GM12878 (cell line): ENCODE data around the gene FZD10. TPM values are rescaled to one million over a fixed set of nuclear protein-coding genes. Genes with fewer than 3 reads are reported as not detected.

ENCODE experiments used
- ATAC-seq: fragments of 200-7000 bp; cut with Tn5 transposase; 3 replicates; pipeline ENCODE4 v1.9.1; 2020; ENCODE audit warnings: mild to moderate bottlenecking, moderate library complexity
- BruUV-seq: library from RNA; stranded (reverse); fragments of 400-500 nt; replicated peaks from 2 replicates; lab custom pipeline; 2021; lab: Mats Ljungman, UMichigan
- CTCF ChIA-PET: fragments of 300-600 bp; sonication (Branson Sonifier 250); formaldehyde crosslinking; extraction: SDS; loops from one replicate; lab custom pipeline; 2021; ENCODE audit warnings: inconsistent platforms; lab: Yijun Ruan, JAX
- POLR2A ChIA-PET: fragments of 350-600 bp; formaldehyde crosslinking; extraction: SDS; loops from one replicate; lab custom pipeline; 2021; ENCODE audit warnings: inconsistent platforms; lab: Charles Lee
- RAD21 ChIA-PET: fragments of 300-600 bp; sonication (Branson Sonifier 250); formaldehyde crosslinking; loops from one replicate; lab custom pipeline; 2023; ENCODE audit warnings: antibody characterized with exemption; ENCODE audit not compliant: unreplicated experiment; lab: Charles Lee
- SMC1A ChIA-PET: fragments of 300-600 bp; sonication (Branson Sonifier 250); formaldehyde crosslinking; loops from one replicate; lab custom pipeline; 2023; ENCODE audit not compliant: unreplicated experiment, uncharacterized antibody; lab: Charles Lee
- DNase-seq: peaks from one replicate; pipeline ENCODE4 v3.0.0-alpha.2; 2011; ENCODE audit warnings: low read depth, low spot score
- FAIRE-seq: peaks from 3 replicates; lab custom pipeline; 2011; peaks lifted over from hg19 to GRCh38; lab: Jason Lieb, UNC
- H2AFZ ChIP-seq: 2 replicates; pipeline ENCODE4 v1.6.0; 2011; ENCODE audit warnings: low read depth, low read length, control low read depth; ENCODE audit not compliant: control insufficient read depth
- H3K27ac ChIP-seq: 2 replicates; pipeline ENCODE4 v1.5.1; 2011; ENCODE audit warnings: control low read depth; ENCODE audit not compliant: control insufficient read depth, insufficient read depth
- H3K27me3 ChIP-seq, 2 experiments: replicated peaks in 1 of 2; 2 replicates each; pipeline versions ENCODE4 v1.6.0 to v1.6.1; 2011; ENCODE audit warnings: low read length in 1 of 2; ENCODE audit not compliant: control insufficient read depth in 2 of 2, insufficient read depth in 2 of 2
- H3K36me3 ChIP-seq, 2 experiments: 2 replicates each; pipeline ENCODE4 v1.5.1; 2011; ENCODE audit warnings: low read length in 1 of 2; ENCODE audit not compliant: control insufficient read depth in 2 of 2, insufficient read depth in 2 of 2
- H3K4me1 ChIP-seq: 2 replicates; pipeline ENCODE4 v1.6.1; 2011; ENCODE audit warnings: mild to moderate bottlenecking, low read length, moderate library complexity, mixed read lengths; ENCODE audit not compliant: control insufficient read depth, insufficient read depth
- H3K4me2 ChIP-seq: 2 replicates; pipeline ENCODE4 v1.6.0; 2011; ENCODE audit warnings: control low read depth; ENCODE audit not compliant: control insufficient read depth, insufficient read depth
- H3K4me3 ChIP-seq: fragments of 200-600 bp; sonication (generic); 2 replicates; pipeline ENCODE4 v1.5.1; 2016
- H3K79me2 ChIP-seq: 2 replicates; pipeline ENCODE4 v1.6.0; 2011; ENCODE audit warnings: low read length; ENCODE audit not compliant: control insufficient read depth, insufficient read depth
- H3K9ac ChIP-seq: 2 replicates; pipeline ENCODE4 v1.8.0; 2011; ENCODE audit warnings: low read length, control low read depth, mixed read lengths; ENCODE audit not compliant: control insufficient read depth, insufficient read depth
- H3K9me3 ChIP-seq: replicated peaks from 3 replicates; pipeline ENCODE4 v1.5.1; 2011; ENCODE audit warnings: mild to moderate bottlenecking, low read length; ENCODE audit not compliant: control insufficient read depth, insufficient read depth
- H4K20me1 ChIP-seq: 2 replicates; pipeline ENCODE4 v1.6.0; 2011; ENCODE audit not compliant: control insufficient read depth, insufficient read depth
- CREM ChIP-seq: IDR thresholded peaks from 2 replicates; pipeline ENCODE4 v1.6.1; 2014; ENCODE audit warnings: antibody characterized with exemption, low read depth
- EZH2 ChIP-seq: IDR thresholded peaks from 2 replicates; pipeline ENCODE4 v1.6.1; 2012; ENCODE audit warnings: low read depth, mild to moderate bottlenecking, control low read depth, inconsistent platforms, low read length, borderline replicate concordance; ENCODE audit not compliant: control insufficient read depth
- POLR2A ChIP-seq: IDR thresholded peaks from 2 replicates; pipeline ENCODE4 v1.6.1; 2011; ENCODE audit warnings: low read depth, mild to moderate bottlenecking, low read length
- POLR2AphosphoS2 ChIP-seq: IDR thresholded peaks from 2 replicates; pipeline ENCODE4 v1.6.1; 2011; ENCODE audit warnings: low read depth, mild to moderate bottlenecking, low read length, improper control_type of control experiment, moderate library complexity
- SP1 ChIP-seq: IDR thresholded peaks from one replicate; pipeline ENCODE4 v1.6.1; 2011; ENCODE audit warnings: low read depth, low read length
- ZNF687 ChIP-seq: fragments of 450-650 bp; IDR thresholded peaks from 2 replicates; pipeline ENCODE4 v1.6.1; 2017; ENCODE audit warnings: mild to moderate bottlenecking, moderate library complexity
- WGBS: methylation state at CpG from one replicate; pipeline ENCODE4 v1.1.6; 2016; ENCODE audit warnings: low lambda C conversion rate; ENCODE audit not compliant: insufficient replicate concordance, insufficient coverage; ENCODE audit errors: missing lambda C conversion rate; 5-methylcytosine and 5-hydroxymethylcytosine counted together
- in situ Hi-C: fragments of 300-500 bp; cut with MboI; formaldehyde crosslinking; loops from 9 replicates; pipeline ENCODE4 v1.14.3; 2018; ENCODE audit warnings: mixed read lengths
- intact Hi-C: fragments of 100-400 bp; cut with micrococcal nuclease; formaldehyde crosslinking; loops from one replicate; pipeline ENCODE4 v1.14.2; 2022; ENCODE audit not compliant: unreplicated experiment
- polyA plus RNA-seq, 11 experiments: library from polyadenylated mRNA; depleted of rRNA in 4 of 11; unstranded in 6 of 11; stranded (reverse) in 5 of 11; fragments of >200 nt; fragmentation: Nextera tagmentation in 4 of 11; fragmentation: Illumina TruSeq in 1 of 11; extraction: Ambion mirVana in 4 of 11; extraction: Trizol in 1 of 11; gene quantifications; 1 replicate in 1 of 11; 2 replicates in 10 of 11; pipeline versions ENCODE4 v1.2.1 to v1.2.3, GENCODE V29; 2011 to 2016; ENCODE audit warnings: inconsistent platforms in 2 of 11, missing spikeins in 2 of 11, low read depth in 1 of 11
- total RNA-seq, 4 experiments: library from RNA; depleted of rRNA in 3 of 4; stranded (reverse); fragments of >200 nt in 3 of 4; fragmentation: Illumina TruSeq in 1 of 4; extraction: Trizol in 1 of 4; gene quantifications; 2 replicates each; pipeline versions ENCODE4 v1.2.1 to v1.2.3, GENCODE V29; 2013 to 2021

The FZD10 gene
- total and polyA plus RNA-seq, 10 of the 15 experiments (the other 5 are each of a cell fraction or from before 2014, with no cell fraction given): not detected

DNA sequence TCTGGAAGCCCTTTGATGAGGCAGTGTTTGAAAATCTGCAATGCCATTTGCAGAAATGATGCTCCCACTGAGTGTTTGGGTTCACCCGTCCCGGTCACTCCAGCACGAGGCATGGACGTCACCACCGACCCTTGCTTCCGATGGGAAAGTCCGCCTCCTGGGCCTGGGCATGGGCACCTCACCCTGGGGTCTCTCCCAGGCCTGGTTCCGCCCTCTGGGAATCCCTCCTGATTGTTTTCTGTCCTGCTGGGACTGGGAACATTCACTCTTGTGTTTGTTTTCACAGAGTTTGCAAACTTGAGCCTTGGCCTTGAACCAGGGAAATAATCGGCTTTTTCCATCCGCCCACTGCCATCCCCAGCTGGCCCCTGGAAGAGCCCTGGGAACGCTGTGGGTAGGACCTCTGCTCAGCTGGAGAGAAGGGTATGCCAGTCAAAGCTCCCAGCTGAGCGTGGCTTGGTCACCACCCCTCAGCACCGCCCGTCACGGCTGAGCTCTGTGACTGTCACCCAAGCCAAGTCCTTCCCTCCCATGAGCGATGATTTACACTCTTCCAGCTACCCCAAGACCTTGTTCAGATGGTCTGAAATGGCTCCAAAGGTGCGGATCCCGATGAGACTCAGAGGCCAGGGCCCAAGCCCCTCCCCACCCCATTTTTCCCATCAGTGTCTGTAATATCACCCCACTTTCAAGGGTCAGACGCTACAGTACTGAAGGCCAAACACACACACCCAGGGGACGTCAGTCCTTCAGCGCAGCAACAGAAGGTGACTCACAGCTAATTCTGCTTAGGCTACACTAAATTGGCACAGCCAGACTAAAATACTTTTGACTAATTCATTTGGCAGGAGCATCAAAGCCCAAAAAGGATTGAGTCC is 34.1 kb upstream of the FZD10 start:
- Histone ChIP-seq H3K27me3 (no peaks in the 10 kb centered on the region), H2AFZ (no peak overlapping the region), H3K4me2 (no peak overlapping the region), H3K4me1 (no peaks in the 10 kb centered on the region), H3K79me2 (no peaks in the 10 kb centered on the region), H3K27ac (no peak overlapping the region), H3K36me3 (no peaks in the 10 kb centered on the region), H3K4me3 (no peak overlapping the region), H3K9me3 (no peaks in the 10 kb centered on the region; the same call in 2 of the 3 replicates), H4K20me1 (no peaks in the 10 kb centered on the region), H3K9ac (no peak overlapping the region)
- ChIA-PET RAD21 (no interaction called here), SMC1A (no interaction called here), POLR2A (no interaction called here), CTCF (no interaction called here)
- no peak for ATAC-seq
- BruUV-seq: no TSS peak
- no peak for DNase-seq
- 56% methylated on average over 21 of the region's 21 CpGs for WGBS
- in situ Hi-C loops (no loop called here), intact Hi-C loops (no loop called here)
- no peak for FAIRE-seq
- TF ChIP-seq EZH2 (no peak), SP1 (no peak), ZNF687 (no peak), CREM (no peak), POLR2AphosphoS2 (no peak), POLR2A (no peak)
